GM18505 (cell line): ENCODE results near the gene SUGCT.

Experiments
- ATAC-seq: cut with Tn5 transposase; IDR thresholded peaks from one replicate; pipeline ENCODE4 v1.9.1; 2021; ENCODE audit not compliant: unreplicated experiment
- POLR2A ChIP-seq: IDR thresholded peaks from 4 replicates; pipeline ENCODE4 v1.6.1; 2011; ENCODE audit warnings: borderline replicate concordance; ENCODE audit not compliant: insufficient read depth, insufficient read length; ENCODE audit errors: extremely low read depth

Gene SUGCT

DNA sequence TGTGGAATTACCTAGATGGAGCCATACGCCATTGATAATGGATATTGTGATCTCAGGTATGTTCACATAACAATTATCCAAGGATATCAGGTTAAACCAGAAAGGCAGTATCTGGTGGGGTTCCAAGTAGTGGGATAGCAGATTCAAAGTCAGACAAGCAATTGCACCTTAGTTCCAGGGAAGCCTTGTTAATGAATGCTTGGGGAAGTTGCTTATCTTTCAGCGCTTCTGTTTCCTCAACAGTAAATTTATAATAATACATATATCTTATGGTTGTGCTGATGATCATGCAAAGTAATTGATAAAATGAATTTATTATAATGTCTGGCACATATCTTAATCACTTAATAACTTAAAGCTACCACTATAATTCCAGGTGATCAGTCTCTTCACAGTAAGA lies 290.9 kb downstream of the SUGCT start:
- no peak for ATAC-seq
- TF ChIP-seq POLR2A, result no peak

DNA sequence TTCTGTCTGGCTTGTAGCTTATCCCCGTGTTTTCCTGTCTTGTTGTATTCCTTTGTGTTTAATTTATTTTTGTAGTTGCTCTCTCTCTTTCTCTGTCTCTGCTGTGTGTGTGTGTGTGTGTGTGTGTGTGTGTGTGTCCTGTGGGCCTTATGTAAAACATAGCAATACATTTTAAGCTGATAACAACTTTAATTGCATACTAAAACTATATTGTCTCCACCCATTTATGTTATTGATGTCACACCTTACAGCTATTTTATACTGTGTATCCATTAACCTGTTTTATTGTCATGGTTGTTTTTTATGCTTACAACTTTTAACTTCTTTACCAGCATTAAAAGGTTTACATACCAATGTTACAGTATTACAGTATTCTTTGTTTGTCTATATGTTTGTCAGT lies 293.6 kb downstream of the SUGCT start:
- no peak for TF ChIP-seq POLR2A
- no peak for ATAC-seq

DNA sequence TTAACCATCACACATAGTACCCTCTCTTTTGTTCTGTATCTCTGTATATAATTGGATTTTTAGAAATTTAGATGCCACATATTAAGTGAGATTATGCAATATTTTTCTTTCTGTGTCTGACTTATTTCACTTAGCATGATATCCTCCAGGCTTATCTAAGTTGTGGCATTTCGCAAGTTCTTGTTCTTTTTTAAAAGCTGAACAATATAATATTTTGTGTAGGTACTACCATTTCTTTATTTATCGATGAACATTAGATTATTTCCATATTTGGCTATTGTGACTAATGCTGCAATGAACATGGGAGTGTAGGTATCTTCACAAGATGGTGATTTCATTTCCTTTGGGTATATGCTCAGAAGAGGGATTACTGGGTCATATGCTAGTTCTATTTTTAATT lies 295.0 kb downstream of the SUGCT start:
- no peak for TF ChIP-seq POLR2A
- no peak for ATAC-seq

DNA sequence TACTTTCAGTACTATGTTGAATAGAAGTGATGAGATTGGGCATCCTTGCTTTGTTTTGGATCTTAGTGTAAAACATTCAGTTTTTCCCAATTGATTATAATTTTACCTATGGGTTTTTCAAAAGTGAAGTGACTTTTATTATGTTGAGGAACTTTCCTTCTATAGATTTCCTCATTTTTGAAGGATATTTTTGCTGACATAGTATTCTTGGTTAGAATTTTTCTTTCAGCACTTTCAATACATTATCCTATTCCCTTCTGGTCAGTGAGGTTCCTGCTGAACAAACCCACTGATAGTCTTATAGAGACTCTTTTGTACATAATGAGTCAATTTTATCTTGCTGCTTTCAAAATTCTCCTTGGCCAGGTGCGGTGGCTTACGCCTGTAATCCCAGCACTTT lies 297.2 kb downstream of the SUGCT start:
- ATAC-seq, result no peak

DNA sequence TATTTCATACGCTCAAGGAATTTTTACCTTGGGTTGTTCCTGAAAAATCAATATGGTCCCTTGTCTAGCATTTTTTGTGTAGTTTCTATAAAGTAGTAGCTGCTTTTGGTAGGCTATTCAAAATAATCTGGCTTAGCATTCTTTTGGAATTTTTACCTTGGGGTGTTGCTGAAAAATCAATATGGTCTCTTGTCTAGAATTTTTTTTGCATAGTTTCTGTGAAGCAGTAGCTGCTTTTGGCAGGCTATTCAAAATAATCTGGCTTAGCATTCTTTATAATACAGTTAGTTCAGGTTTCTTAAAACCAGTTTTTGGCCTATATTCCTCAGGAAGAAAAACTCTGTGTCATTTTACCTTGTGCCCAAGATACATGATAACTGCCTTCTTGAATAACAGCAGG lies 301.9 kb downstream of the SUGCT start:
- TF ChIP-seq POLR2A, result no peak
- ATAC-seq, result no peak

More for the DNA sequence above, 297.2 kb downstream of the SUGCT start:
- TF ChIP-seq POLR2A, result no peak

DNA sequence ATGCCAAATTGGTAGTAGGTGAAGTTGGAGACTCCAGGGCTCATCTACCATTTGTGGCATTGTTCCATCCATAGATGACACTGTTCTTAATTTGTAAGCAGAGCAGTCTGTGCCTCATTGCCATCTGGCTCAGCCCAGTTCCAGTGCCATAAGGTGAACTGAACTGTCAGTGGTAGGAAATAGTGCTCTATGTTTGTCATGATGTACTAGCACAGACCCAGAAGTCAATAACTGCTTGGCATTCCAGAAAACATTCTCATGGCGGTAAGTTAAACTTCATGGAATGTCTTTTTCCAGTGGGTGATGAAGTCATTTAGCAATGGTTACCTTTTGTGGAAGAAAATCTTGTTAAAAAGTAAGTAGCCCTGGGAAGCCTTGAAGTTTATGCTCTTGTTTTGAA lies 302.7 kb downstream of the SUGCT start:
- ATAC-seq, result no peak
- TF ChIP-seq POLR2A, result no peak

DNA sequence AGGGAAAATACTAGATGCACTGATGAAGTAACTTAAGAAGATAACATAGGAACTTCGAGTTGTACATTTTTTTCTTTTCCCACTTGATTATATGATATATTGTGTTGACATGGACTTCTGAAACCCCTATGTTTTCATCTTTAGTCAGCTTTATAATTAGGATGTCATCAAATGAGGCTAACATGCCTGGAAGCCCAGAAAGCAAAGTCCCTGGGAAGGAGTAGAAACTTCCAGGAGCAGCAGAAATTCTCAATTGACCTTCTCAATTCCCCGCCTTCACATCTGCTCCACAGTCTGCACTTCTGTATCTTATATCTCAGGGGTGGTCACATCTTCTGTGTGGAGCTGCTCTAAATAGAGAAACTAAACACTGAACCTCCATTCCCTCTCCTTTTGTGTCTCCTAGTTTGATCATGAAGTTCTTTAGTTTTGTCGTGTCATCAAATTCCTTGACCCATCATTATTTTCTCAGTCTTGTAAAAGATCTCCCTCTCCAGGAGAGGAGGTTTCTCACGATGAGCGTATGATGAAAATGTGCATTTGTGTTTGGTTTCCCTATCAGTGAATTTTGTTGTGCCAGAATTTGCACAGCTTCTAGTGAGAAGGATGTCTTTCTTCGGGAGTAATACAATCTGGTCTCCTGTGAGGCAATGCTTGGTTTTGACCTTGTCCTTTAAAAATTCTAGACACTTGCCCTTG lies 303.3 kb downstream of the SUGCT start:
- TF ChIP-seq POLR2A, result no peak
- no peak for ATAC-seq

DNA sequence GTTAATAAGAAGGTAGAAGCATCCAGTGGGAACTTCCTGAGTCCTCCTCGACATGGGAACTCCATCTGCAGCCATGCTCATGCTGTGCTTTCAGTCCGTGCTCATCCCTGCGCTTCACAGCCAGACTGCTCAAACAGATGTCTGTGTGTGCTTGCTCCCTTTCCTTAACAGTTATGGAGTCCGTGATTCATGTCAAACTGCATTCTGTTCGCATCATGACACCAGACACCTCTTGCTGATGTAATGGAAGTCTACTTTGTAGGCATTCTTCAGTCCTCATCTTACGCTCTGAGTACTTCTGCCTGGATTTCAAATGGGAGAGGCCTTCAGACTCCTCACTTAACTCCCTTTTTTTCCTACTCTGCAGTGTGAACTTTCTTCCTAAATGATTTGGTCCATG lies 304.9 kb downstream of the SUGCT start:
- TF ChIP-seq POLR2A, result no peak
- no peak for ATAC-seq

DNA sequence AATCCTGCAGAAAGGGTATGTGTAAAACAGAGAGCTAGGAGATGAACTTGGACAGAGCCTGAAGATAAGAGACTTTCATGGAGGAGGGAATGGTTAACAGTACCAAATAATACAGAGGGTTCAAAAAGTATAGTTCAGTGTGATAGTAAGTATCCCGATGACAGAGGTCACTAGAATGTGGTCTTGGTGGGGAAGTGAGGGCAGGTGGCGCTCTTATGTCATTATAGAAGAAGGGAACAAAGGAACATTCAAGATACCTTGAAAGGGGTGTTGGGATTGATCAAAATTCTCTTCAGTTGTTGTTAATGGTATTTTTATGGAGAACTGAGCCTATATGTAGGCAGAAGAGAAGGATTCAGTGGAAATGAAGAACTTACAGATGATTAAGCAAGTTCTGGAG lies 312.5 kb downstream of the SUGCT start:
- no peak for ATAC-seq
- TF ChIP-seq POLR2A, result no peak

DNA sequence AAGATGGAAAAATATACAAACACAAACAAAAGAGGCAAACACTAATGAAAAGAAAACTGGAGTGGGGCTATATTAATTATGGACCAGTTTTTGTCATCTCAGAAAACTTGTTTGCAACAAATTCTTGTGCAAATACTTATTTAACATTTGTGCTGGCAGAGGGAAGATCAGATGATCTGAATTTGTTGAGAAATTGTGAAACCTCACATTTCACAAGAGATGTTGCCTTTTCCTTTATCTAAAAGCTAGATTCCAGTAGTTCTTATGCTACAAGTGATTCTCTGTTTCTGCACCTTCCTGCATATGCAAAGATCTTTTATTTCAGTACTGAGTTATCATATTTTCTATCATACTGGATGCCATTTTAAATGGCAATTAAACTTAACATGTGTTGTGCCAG lies 320.7 kb downstream of the SUGCT start:
- ATAC-seq, result no peak
- TF ChIP-seq POLR2A, result no peak

DNA sequence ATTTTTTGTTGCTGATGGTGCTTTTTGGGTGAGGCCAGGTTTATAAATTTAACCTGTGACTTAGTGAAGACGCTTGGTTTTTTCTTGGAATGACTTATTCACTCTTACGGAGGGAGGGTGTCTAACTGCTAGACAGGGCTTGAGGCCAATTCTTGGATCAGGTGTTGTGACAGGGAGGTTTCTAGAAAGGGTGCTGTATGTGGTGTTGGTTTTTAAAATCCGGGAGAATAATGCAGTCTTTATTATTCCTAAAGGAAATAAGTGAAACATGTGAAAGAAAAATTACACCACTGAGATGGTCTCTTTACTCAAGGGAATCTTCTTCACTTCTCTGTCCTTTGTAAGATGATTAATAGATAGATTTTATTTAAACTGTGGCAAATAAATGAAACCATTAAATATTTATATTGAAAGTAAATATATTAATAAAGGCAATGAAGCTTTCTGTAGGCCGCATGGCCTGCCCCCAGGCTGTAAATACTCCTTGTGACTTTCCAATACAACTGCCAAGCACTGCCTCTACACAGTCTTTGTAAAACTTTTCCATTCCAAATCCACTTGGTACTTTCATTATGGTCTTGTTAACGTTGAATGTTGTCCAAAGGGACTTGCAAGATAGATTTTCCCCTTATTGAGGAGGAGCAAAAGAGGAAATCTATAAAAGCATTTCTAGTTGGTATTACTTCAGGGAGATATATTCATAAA lies 323.1 kb downstream of the SUGCT start:
- no peak for TF ChIP-seq POLR2A
- no peak for ATAC-seq

DNA sequence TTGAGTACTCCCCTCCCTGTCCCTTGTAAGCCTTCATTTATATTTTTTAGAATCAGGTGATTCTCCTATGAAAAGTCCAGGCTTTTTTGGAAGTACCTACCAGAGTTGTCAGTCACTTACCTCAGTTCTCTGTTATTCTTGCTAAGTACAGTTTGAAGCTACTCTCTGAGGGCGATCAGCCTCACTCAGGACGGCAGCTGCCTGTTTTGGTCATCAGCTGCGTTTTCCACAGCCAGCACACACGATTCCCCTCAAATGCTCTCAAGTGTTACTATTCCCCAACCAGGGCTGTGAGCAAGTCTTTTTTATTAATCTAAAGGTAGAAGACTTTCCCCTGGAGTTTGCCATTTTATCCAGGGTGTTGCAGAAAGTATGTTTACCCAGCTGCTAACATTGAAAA lies 328.6 kb downstream of the SUGCT start:
- TF ChIP-seq POLR2A, result no peak
- no peak for ATAC-seq

DNA sequence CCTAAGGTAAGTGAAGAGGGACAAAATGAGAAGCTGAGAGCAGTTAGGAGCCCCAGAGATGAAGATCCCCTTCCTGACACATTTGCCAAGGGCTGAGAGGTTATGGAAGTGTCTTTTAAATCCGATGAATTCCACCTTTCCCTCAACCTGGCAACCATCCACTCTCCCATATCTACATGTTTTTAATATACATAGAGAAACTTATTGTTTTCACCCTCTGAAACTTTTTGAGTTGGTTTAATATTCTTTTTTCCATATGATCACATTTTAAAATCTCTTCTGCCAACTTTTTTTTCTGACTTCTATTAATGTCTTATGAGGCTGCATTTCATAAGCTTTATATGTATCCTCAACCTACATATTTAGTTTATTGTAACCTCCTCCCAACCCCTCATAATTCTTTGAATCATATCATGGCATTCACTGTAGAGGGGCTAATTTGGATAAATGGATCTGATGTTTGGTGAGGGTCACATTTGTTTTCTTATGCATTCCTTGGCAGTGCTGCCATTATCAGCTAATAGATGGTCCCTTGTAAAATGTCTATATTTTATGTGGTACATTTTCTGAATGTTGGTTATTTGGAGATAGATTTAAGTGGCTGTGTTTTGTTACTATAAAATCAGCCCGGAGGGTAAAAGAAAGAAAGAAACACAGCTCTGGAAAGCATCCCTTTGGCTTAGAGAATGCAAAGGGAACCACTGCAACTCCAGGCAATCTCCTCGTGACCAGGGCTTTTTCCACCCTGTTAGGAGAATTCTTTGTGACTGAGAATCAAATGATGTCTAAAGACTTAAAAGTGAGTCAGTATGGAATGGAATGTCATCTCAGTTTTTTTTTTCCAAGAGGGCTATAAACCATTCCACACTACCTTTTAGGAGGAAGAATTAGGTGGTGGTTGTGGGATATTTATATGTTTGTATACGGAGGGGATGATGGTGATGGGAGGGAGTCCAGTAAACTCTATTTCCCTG lies 334.4 kb downstream of the SUGCT start:
- no peak for TF ChIP-seq POLR2A
- ATAC-seq, result no peak
